GM06990 (cell line): ENCODE results near the gene SOX8.

Experiments used
- DNase-seq: peaks from one replicate; pipeline ENCODE4 v3.0.0-alpha.2; 2011; ENCODE audit not compliant: insufficient read length; ENCODE audit errors: extremely low read depth
- H3K27me3 ChIP-seq: replicated peaks from 2 replicates; pipeline ENCODE4 v1.6.0; 2011; ENCODE audit warnings: low read length; ENCODE audit not compliant: control insufficient read depth, insufficient read depth
- H3K36me3 ChIP-seq: 2 replicates; pipeline ENCODE4 v1.5.1; 2011; ENCODE audit warnings: low read length; ENCODE audit not compliant: control insufficient read depth, insufficient read depth
- H3K4me3 ChIP-seq: replicated peaks from 2 replicates; pipeline ENCODE4 v1.5.1; 2011; ENCODE audit warnings: low read depth, mild to moderate bottlenecking, control low read depth, low read length
- TF ChIP-seq, protein P1 (sequence below): IDR thresholded peaks from 2 replicates; pipeline ENCODE4 v1.5.1; 2011; ENCODE audit warnings: low read length, control low read depth, mild to moderate bottlenecking, inconsistent platforms; ENCODE audit not compliant: insufficient read depth, poor library complexity, severe bottlenecking

Gene SOX8

DNA sequence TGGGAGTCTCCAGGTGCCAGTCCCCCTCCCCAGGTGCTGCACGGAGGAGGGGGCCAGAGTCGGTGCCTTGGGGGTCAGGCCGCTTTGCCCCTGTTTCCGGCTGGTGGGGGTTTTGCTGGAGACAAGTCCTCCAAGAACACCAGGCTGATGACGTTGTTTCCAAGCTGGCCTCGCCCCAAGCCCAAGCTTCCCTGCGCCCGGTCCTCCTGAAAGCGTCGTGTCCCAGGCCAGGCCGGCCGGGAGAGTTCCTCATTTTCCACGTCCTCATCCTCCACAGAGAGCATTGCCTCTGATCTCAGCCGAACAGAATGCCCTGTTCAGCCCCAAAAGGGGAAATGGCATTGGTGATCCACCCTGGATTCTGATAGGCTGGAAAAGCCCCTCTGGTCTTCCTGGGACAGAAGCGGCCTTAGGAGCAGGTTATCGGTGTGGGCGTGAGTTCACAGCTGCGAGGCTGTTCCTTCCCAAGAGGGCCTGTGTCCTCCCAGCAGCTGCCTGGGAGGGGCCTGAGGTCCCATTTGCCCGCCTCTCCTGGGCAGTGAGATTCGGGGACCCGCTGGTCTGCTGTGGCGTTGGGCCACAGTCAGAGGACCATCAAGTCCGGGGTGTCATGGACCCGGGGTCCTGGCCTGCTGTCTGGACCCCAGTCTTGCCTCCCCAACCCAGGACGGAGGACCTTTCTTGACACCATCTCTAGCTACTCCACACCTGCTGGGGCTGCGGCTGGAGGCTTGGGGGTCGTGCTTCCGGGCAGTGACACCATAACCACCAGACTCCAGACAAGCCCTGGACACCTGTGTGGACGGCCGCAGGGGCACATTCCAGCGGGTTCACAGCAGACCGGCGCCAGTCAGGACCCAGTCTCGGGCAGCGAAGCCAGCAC is 7.1 kb downstream of the SOX8 start:
- Histone ChIP-seq H3K4me3 (no peak overlapping the region), H3K36me3 (no peaks in the 10 kb centered on the region), H3K27me3 (no peaks in the 10 kb centered on the region)
- no peak for DNase-seq
- TF ChIP-seq, protein P1, sequence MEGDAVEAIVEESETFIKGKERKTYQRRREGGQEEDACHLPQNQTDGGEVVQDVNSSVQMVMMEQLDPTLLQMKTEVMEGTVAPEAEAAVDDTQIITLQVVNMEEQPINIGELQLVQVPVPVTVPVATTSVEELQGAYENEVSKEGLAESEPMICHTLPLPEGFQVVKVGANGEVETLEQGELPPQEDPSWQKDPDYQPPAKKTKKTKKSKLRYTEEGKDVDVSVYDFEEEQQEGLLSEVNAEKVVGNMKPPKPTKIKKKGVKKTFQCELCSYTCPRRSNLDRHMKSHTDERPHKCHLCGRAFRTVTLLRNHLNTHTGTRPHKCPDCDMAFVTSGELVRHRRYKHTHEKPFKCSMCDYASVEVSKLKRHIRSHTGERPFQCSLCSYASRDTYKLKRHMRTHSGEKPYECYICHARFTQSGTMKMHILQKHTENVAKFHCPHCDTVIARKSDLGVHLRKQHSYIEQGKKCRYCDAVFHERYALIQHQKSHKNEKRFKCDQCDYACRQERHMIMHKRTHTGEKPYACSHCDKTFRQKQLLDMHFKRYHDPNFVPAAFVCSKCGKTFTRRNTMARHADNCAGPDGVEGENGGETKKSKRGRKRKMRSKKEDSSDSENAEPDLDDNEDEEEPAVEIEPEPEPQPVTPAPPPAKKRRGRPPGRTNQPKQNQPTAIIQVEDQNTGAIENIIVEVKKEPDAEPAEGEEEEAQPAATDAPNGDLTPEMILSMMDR = no peak

DNA sequence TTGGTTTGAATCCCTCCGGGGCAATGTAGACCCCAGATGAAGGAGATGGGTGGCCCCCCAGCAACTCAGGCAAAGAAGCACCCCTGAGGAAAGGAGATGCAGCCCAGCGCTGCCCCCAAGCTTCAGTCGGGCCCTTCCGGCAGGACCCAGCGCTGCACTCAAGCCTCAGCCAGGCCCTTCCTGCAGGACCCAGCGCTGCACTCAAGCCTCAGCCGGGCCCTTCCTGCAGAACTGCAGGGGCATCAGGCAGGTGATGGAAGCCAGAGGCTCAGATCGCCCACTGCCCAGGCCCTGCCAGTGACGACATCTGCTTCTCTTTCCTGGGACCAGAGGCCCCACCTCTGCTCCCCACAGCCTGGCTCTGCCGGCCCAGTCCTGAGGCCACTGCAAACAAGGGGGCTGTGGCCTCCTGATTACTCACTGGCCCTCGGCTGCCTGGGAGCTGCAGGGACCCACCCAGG is 7.8 kb downstream of the SOX8 start:
- TF ChIP-seq, protein P1 = no peak
- no peaks in the 10 kb centered on the region for H3K27me3 ChIP-seq
- H3K36me3 ChIP-seq = no peaks in the 10 kb centered on the region
- no peak for DNase-seq
- no peak overlapping the region for H3K4me3 ChIP-seq

DNA sequence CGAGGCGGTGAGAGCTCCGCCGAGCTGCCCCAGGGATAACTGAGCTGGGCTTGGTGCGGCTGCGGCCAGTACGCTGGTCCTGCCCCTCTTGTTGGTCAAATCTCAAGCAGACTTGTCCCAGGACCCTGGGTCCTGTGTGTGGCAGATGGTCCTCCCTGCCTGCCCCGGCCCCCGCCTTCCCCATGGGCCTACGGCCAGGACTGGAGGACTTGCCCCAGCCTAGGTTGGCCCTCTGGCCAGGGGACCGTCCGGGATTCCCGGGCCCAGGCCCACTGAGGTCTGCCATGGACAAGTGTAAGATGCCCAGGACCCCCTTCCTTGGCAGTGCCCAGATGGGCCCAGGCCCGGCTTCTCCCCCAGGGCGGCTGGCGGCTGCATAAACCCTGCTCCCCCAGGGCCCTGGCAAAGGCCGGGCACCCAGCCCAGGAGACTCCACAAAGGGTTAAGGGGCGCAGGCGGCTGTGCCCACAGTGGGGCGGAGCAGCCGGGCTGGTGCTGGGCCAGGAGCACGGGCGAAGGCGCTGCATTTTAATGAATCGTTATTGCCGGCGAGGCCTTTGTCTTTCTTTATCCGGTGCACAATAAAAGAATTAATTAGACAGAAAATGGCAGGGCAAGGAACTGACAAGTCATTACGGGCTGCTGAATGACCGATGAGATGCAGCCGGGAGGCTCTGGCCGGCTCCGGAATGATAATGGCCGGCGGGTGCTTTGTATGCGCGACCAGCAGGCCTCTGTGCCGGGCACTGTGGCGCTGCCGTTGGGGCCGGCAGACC is 9.1 kb downstream of the SOX8 start:
- no peaks in the 10 kb centered on the region for H3K36me3 ChIP-seq
- no peaks in the 10 kb centered on the region; the same call in 1 of the 2 replicates for H3K27me3 ChIP-seq
- no peak for DNase-seq
- no peak overlapping the region for H3K4me3 ChIP-seq
- TF ChIP-seq, protein P1 = no peak

DNA sequence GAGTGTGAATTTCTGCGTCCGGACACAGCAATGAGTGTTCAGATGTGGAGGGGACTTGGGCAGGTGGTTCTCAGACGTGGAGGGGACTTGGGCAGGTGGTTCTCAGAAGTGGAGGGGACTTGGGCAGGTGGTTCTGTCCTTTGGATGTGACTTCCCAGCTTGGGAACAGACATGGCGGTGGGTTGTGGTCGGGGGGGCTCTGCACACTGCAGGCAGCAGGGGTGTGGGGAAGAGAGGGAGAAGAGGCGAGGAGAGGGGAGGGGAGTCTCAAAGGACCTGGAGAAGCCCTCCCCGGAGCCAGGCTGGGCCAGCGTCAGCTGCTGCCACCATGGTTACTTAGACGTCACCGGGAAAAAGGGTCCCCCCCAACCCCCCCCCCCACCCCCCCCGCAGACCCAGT is 9.8 kb downstream of the SOX8 start:
- Histone ChIP-seq H3K4me3 (no peak overlapping the region), H3K27me3 (no peaks in the 10 kb centered on the region; the same call in 1 of the 2 replicates), H3K36me3 (no peaks in the 10 kb centered on the region)
- TF ChIP-seq, protein P1 = no peak
- no peak for DNase-seq

DNA sequence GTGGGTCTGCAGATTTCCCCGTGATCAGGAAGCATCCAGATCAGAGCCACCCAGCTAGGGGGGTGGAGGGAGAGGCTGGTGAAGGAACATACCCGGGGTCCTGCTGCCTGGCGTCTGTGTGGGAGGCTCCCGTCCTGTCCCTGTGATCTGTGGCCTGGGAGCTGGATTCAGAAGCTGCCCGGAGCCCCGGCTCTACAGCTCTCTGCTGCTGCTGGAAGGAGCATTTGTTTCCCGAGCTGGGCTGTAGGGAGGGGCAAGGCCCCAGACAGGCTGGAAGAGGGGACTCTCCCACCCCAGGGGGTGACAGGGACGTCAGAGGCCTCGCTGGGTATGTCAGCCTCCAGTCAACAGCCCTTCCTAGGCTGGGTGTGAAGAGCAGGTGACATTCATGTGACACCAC is 10.2 kb downstream of the SOX8 start:
- no peak for DNase-seq
- Histone ChIP-seq H3K36me3 (no peaks in the 10 kb centered on the region), H3K4me3 (no peak overlapping the region), H3K27me3 (no peaks in the 10 kb centered on the region; the same call in 1 of the 2 replicates)
- TF ChIP-seq, protein P1 = no peak
